ENCODE measurements around the gene OR52W1.

DNA sequence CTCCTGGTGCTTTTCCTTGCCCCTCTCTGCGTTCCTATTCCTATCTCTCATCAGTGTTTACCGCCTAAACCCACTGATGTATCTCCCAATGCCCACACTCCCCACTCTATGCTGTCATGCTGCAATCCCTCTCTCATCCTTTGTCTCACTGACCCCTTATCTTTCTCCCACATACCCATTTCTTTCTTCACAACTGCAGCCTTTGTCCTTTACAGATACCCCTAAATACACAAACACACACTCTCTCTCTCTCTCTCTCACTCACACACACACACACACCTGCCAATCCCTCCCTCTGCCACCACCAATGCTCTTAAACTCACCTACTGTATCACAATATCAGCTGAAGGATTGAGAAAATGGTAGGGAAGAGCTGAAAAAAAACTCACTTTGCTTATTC, 23.6 kb upstream of the OR52W1 start:
- TF ChIP-seq, protein P1, sequence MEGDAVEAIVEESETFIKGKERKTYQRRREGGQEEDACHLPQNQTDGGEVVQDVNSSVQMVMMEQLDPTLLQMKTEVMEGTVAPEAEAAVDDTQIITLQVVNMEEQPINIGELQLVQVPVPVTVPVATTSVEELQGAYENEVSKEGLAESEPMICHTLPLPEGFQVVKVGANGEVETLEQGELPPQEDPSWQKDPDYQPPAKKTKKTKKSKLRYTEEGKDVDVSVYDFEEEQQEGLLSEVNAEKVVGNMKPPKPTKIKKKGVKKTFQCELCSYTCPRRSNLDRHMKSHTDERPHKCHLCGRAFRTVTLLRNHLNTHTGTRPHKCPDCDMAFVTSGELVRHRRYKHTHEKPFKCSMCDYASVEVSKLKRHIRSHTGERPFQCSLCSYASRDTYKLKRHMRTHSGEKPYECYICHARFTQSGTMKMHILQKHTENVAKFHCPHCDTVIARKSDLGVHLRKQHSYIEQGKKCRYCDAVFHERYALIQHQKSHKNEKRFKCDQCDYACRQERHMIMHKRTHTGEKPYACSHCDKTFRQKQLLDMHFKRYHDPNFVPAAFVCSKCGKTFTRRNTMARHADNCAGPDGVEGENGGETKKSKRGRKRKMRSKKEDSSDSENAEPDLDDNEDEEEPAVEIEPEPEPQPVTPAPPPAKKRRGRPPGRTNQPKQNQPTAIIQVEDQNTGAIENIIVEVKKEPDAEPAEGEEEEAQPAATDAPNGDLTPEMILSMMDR (IDR thresholded peaks at IDR 0.05; ENCODE audit: low read depth, low read length, poor library complexity, severe bottlenecking): no peak
- no peak for TF ChIP-seq EZH2phosphoT487 (IDR thresholded peaks at IDR 0.05; ENCODE audit: borderline replicate concordance, low read length)
